HCT116 (cell line): Measurements from ENCODE around the gene COMMD9. TPM values are rescaled to one million over a fixed set of nuclear protein-coding genes. Genes with fewer than 3 reads are reported as not detected.
A peak's percentile ranks its signal among the peaks of the same experiment; 100 is the strongest.

Source experiments
- ATAC-seq: fragments of 200-7000 bp; cut with Tn5 transposase; 2 replicates; pipeline ENCODE4 v1.9.1; 2020; ENCODE audit warnings: mild to moderate bottlenecking, moderate library complexity
- BruUV-seq: library from RNA; stranded (reverse); fragments of 400-500 nt; replicated peaks from 2 replicates; lab custom pipeline; 2021; lab: Mats Ljungman, UMichigan
- CTCF ChIA-PET: fragments of 300-600 bp; sonication (Branson Sonifier 250); formaldehyde crosslinking; loops from one replicate; lab custom pipeline; 2021; ENCODE audit warnings: antibody characterized with exemption; lab: Charles Lee
- POLR2A ChIA-PET: fragments of 300-600, 350-600 bp; sonication (Branson Sonifier 250); formaldehyde crosslinking; loops from one replicate; lab custom pipeline; 2021; ENCODE audit warnings: antibody characterized with exemption; lab: Charles Lee
- RAD21 ChIA-PET, 2 experiments: fragments of 300-600 bp; sonication (Branson Sonifier 250); formaldehyde crosslinking; loops; one replicate each; lab custom pipeline; 2023; ENCODE audit warnings: low total read pairs in 2 of 2; ENCODE audit not compliant: uncharacterized antibody in 2 of 2, unreplicated experiment in 2 of 2, low non-redundant PET in 1 of 2; lab: Charles Lee
- DNase-seq: peaks from one replicate; pipeline ENCODE4 v3.0.0-alpha.2; 2010; ENCODE audit warnings: low read depth, low spot score
- H2AFZ ChIP-seq: fragments of 200-600 bp; shearing (Covaris generic), sonication (generic); 2 replicates; pipeline ENCODE4 v1.6.1; 2017; ENCODE audit warnings: low read depth, mixed run types, mixed read lengths, antibody characterized with exemption, low read length; ENCODE audit not compliant: poor library complexity, severe bottlenecking
- H3K27ac ChIP-seq: 2 replicates; pipeline ENCODE4 v1.5.1; 2012; ENCODE audit warnings: low read depth, low read length
- H3K27me3 ChIP-seq: fragments of 200-600 bp; sonication (generic); 2 replicates; pipeline ENCODE4 v1.6.1; 2016; ENCODE audit warnings: mixed run types, low read length, mixed read lengths; ENCODE audit not compliant: insufficient read depth
- H3K36me3 ChIP-seq, 2 experiments: fragments of 200-500 bp in 1 of 2; fragments of 200-600 bp in 1 of 2; sonication (Bioruptor generic) in 1 of 2; sonication (generic) in 1 of 2; 2 replicates each; pipeline versions ENCODE4 v1.5.1 to v1.6.1; 2014 to 2016; ENCODE audit warnings: low read length in 2 of 2, inconsistent platforms in 1 of 2, mixed read lengths in 1 of 2, mixed run types in 1 of 2; ENCODE audit not compliant: insufficient read depth in 2 of 2, control insufficient read depth in 1 of 2
- H3K4me1 ChIP-seq, 2 experiments: fragments of 200-600 bp in 1 of 2; sonication (generic) in 1 of 2; 2 replicates each; pipeline versions ENCODE4 v1.5.1 to v1.6.1; 2012 to 2017; ENCODE audit warnings: low read length in 2 of 2, inconsistent platforms in 1 of 2, mild to moderate bottlenecking in 1 of 2, mixed read lengths in 1 of 2, mixed run types in 1 of 2, moderate library complexity in 1 of 2; ENCODE audit not compliant: insufficient read depth in 2 of 2, control insufficient read depth in 1 of 2
- H3K4me2 ChIP-seq: fragments of 200-600 bp; sonication (generic); 2 replicates; pipeline ENCODE4 v1.6.1; 2017; ENCODE audit warnings: mixed run types, low read length, mixed read lengths
- H3K4me3 ChIP-seq, 2 experiments: fragments of 200-600 bp in 1 of 2; sonication (generic) in 1 of 2; replicated peaks in 1 of 2; 2 replicates each; pipeline ENCODE4 v1.5.1; 2011 to 2016; ENCODE audit warnings: low read length in 2 of 2, control low read depth in 1 of 2, low read depth in 1 of 2, mild to moderate bottlenecking in 1 of 2, mixed read lengths in 1 of 2, mixed run types in 1 of 2
- H3K79me2 ChIP-seq: fragments of 200-600 bp; sonication (generic); 2 replicates; pipeline ENCODE4 v1.6.1; 2017; ENCODE audit warnings: mild to moderate bottlenecking, mixed run types, low read length, moderate library complexity, mixed read lengths; ENCODE audit not compliant: insufficient read depth
- H3K9ac ChIP-seq: fragments of 200-600 bp; sonication (generic); 2 replicates; pipeline ENCODE4 v1.6.1; 2016; ENCODE audit warnings: low read length, mixed read lengths
- H3K9me2 ChIP-seq: fragments of 200-600 bp; sonication (generic), shearing (Covaris generic); 2 replicates; pipeline ENCODE4 v1.6.1; 2017; ENCODE audit warnings: mixed run types, mild to moderate bottlenecking, moderate library complexity; ENCODE audit not compliant: insufficient read depth
- H3K9me3 ChIP-seq, 2 experiments: fragments of 200-500 bp in 1 of 2; fragments of 200-600 bp in 1 of 2; sonication (Bioruptor generic) in 1 of 2; sonication (generic) in 1 of 2; 2 replicates each; pipeline ENCODE4 v1.6.1; 2014 to 2017; ENCODE audit warnings: low read length in 2 of 2, mixed read lengths in 2 of 2, inconsistent platforms in 1 of 2, low read depth in 1 of 2, mild to moderate bottlenecking in 1 of 2, mixed run types in 1 of 2, moderate library complexity in 1 of 2; ENCODE audit not compliant: control insufficient read depth in 1 of 2, insufficient read depth in 1 of 2
- H4K20me1 ChIP-seq: fragments of 200-600 bp; sonication (generic), shearing (Covaris generic); 2 replicates; pipeline ENCODE4 v1.6.1; 2017; ENCODE audit warnings: mixed run types, mild to moderate bottlenecking, moderate library complexity; ENCODE audit not compliant: insufficient read depth
- CBX3 ChIP-seq: IDR thresholded peaks from 2 replicates; pipeline ENCODE4 v1.6.1; 2012; ENCODE audit warnings: low read depth
- RAD21 ChIP-seq: IDR thresholded peaks from 2 replicates; pipeline ENCODE4 v1.6.1; 2012; ENCODE audit warnings: low read depth, mild to moderate bottlenecking
- intact Hi-C: fragments of 100-400 bp; cut with micrococcal nuclease; formaldehyde crosslinking; loops from 2 replicates; pipeline ENCODE4 v1.10.0; 2022
- total RNA-seq: library from RNA; stranded (reverse); gene quantifications from one replicate; pipeline ENCODE4 v1.2.1, GENCODE V29; 2021; ENCODE audit not compliant: unreplicated experiment
- TF ChIP-seq, protein P1 (sequence below): IDR thresholded peaks from 2 replicates; pipeline ENCODE4 v1.6.1; 2012
- TF ChIP-seq, protein P2 (sequence below), 3 experiments: fragments of 200-600 bp in 1 of 3; sonication (generic) in 1 of 3; IDR thresholded peaks in 2 of 3; conservative IDR thresholded peaks in 1 of 3; 2 replicates each; pipeline ENCODE4 v1.5.1; 2012 to 2017; ENCODE audit warnings: low read depth in 2 of 3, low read length in 2 of 3, antibody characterized with exemption in 1 of 3, borderline replicate concordance in 1 of 3, control low read depth in 1 of 3, mild to moderate bottlenecking in 1 of 3, mixed read lengths in 1 of 3, mixed run types in 1 of 3, moderate library complexity in 1 of 3; ENCODE audit not compliant: insufficient read depth in 1 of 3
- TF ChIP-seq, protein P3 (sequence below): IDR thresholded peaks from 2 replicates; pipeline ENCODE4 v1.6.1; 2011; ENCODE audit warnings: mild to moderate bottlenecking, low read length, moderate library complexity; ENCODE audit not compliant: insufficient replicate concordance; ENCODE audit errors: extremely low read depth

COMMD9 gene
- total RNA-seq, 1 experiment from 2014 or later: 33.3 TPM

DNA sequence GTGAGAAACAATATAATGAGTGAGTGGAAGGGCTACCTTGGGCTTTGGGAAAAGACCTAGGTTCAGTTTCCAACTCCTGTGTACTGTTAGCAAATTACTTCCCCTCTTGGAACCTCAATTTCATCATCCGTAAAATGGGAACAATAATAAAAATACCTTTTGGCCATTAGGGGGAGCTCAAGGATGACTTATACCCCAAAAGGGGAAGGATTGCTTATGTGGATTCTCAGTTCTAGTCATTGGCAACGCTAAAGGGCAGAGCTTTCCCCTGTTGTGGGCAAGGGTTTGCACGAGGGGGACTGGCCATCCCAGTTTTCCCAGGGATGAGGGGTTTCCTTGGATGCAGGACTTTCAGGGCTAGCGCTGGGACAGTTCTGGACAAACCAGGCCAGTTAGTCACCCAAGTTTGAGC, 3.1 kb upstream of the COMMD9 start:
- Histone ChIP-seq H3K9ac (no peak overlapping the region), H3K27me3 (no peaks in the 10 kb centered on the region), H2AFZ (no peak overlapping the region), H3K9me3 (no peaks in the 10 kb centered on the region), H3K4me1 (peaks cover 0 to 12% of the 10 kb centered on the region in 2 experiments; a peak in 1 of 4 replicates), H3K4me2 (no peak overlapping the region), H3K9me2 (no peaks in the 10 kb centered on the region), H4K20me1 (no peaks in the 10 kb centered on the region), H3K79me2 (no peaks in the 10 kb centered on the region), H3K27ac (no peak overlapping the region), H3K36me3 (no peaks in the 10 kb centered on the region), H3K4me3 (no peak overlapping the region)
- intact Hi-C loops: loop anchor here (1.0 to 10.0 kb wide), 3 partner anchors 186 to 332 kb away; no protein-coding TSS in a partner anchor
- ATAC-seq: no peak
- ChIA-PET POLR2A (interaction anchor here (1.1 kb wide), 1 partner anchor 188 kb away, joined by 3 read pairs; no protein-coding TSS in a partner anchor), CTCF (interaction anchor here (0.6 to 5.9 kb wide), 8 partner anchors 8 to 272 kb away, joined by 3 to 76 read pairs (median 4); no protein-coding TSS in a partner anchor), RAD21 (interaction anchor here (1.1 to 1.9 kb wide), 4 partner anchors 186 to 201 kb away, joined by 4 to 8 read pairs (median 6); no protein-coding TSS in a partner anchor)
- TF ChIP-seq, protein P1, sequence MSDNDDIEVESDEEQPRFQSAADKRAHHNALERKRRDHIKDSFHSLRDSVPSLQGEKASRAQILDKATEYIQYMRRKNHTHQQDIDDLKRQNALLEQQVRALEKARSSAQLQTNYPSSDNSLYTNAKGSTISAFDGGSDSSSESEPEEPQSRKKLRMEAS: no peak
- TF ChIP-seq CBX3 (peak; percentile 54; the same call in 1 of the 2 replicates), RAD21 (peak; percentile 76)
- TF ChIP-seq, protein P2, sequence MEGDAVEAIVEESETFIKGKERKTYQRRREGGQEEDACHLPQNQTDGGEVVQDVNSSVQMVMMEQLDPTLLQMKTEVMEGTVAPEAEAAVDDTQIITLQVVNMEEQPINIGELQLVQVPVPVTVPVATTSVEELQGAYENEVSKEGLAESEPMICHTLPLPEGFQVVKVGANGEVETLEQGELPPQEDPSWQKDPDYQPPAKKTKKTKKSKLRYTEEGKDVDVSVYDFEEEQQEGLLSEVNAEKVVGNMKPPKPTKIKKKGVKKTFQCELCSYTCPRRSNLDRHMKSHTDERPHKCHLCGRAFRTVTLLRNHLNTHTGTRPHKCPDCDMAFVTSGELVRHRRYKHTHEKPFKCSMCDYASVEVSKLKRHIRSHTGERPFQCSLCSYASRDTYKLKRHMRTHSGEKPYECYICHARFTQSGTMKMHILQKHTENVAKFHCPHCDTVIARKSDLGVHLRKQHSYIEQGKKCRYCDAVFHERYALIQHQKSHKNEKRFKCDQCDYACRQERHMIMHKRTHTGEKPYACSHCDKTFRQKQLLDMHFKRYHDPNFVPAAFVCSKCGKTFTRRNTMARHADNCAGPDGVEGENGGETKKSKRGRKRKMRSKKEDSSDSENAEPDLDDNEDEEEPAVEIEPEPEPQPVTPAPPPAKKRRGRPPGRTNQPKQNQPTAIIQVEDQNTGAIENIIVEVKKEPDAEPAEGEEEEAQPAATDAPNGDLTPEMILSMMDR (IDR thresholded peaks at IDR 0.05 in 2 of 3, conservative IDR thresholded peaks at IDR 0.05 in 1 of 3; ENCODE audit: borderline replicate concordance in 1 of 3, insufficient read depth in 1 of 3, low read depth in 2 of 3, low read length in 2 of 3): peak; percentile 31 to 62 (median 55); a peak in 4 of 6 replicates
- TF ChIP-seq, protein P3, sequence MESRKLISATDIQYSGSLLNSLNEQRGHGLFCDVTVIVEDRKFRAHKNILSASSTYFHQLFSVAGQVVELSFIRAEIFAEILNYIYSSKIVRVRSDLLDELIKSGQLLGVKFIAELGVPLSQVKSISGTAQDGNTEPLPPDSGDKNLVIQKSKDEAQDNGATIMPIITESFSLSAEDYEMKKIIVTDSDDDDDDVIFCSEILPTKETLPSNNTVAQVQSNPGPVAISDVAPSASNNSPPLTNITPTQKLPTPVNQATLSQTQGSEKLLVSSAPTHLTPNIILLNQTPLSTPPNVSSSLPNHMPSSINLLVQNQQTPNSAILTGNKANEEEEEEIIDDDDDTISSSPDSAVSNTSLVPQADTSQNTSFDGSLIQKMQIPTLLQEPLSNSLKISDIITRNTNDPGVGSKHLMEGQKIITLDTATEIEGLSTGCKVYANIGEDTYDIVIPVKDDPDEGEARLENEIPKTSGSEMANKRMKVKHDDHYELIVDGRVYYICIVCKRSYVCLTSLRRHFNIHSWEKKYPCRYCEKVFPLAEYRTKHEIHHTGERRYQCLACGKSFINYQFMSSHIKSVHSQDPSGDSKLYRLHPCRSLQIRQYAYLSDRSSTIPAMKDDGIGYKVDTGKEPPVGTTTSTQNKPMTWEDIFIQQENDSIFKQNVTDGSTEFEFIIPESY: no peak
- DNase-seq: peak; percentile 26
- BruUV-seq: no TSS peak
